SU-DHL-6 (cell line): ENCODE results near the gene PCDH12.

Experiments
- EZH2phosphoT487 ChIP-seq: fragments of 200-600 bp; sonication (generic), shearing (Covaris generic); conservative IDR thresholded peaks from 2 replicates; pipeline ENCODE4 v1.6.1; 2018; ENCODE audit warnings: mild to moderate bottlenecking, antibody characterized with exemption, low read length, moderate library complexity, mixed read lengths
- TF ChIP-seq, protein P1 (sequence below): fragments of 200-600 bp; sonication (generic); IDR thresholded peaks from one replicate; pipeline ENCODE4 v1.5.1; 2017; ENCODE audit warnings: antibody characterized with exemption, mild to moderate bottlenecking, low read length, moderate library complexity; ENCODE audit not compliant: insufficient read depth, poor library complexity, severe bottlenecking

DNA sequence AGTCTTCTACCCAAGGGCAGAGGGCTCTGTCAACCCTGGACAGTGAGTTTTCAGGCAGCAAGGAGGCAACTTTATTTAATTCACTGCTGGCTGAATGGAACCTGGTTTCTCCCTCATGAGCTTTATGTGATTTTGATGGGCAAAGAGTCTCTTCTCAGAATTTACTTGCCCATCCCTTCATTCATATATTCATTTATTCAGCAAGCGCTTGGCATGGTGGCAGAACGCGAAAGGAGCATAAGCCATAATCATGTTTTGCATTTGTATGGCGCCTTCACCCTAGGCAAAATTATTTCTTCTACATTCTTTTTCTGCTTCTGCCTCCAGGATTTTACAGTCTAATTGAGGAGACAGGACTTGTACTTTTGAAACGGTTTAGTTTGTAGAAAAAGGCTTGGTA is 26.3 kb downstream of the PCDH12 start:
- TF ChIP-seq, protein P1, sequence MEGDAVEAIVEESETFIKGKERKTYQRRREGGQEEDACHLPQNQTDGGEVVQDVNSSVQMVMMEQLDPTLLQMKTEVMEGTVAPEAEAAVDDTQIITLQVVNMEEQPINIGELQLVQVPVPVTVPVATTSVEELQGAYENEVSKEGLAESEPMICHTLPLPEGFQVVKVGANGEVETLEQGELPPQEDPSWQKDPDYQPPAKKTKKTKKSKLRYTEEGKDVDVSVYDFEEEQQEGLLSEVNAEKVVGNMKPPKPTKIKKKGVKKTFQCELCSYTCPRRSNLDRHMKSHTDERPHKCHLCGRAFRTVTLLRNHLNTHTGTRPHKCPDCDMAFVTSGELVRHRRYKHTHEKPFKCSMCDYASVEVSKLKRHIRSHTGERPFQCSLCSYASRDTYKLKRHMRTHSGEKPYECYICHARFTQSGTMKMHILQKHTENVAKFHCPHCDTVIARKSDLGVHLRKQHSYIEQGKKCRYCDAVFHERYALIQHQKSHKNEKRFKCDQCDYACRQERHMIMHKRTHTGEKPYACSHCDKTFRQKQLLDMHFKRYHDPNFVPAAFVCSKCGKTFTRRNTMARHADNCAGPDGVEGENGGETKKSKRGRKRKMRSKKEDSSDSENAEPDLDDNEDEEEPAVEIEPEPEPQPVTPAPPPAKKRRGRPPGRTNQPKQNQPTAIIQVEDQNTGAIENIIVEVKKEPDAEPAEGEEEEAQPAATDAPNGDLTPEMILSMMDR, result no peak
- TF ChIP-seq EZH2phosphoT487, result no peak
